ENCODE results near the gene ROR1. TPM values are rescaled to one million over a fixed set of nuclear protein-coding genes. Genes with fewer than 3 reads are reported as not detected.
"Not testable (repeated sequence)": the region's sequence is repeated elsewhere in the genome, so short reads cannot be mapped to it uniquely, and the experiment has no call there.

The ROR1 gene
- total RNA-seq, 1 experiment from 2014 or later, result 19.0 TPM

- Histone ChIP-seq H3K27ac (no peak overlapping the region), H3K9me2 (ENCODE audit: insufficient read depth) (no peaks in the 10 kb centered on the region), H3K4me3 (no peak overlapping the region), H3K9me3 (ENCODE audit: insufficient read depth, low read depth) (no peaks in the 10 kb centered on the region), H3K79me2 (ENCODE audit: low read depth) (peaks cover 47% of the 10 kb centered on the region), H3K4me2 (no peak overlapping the region), H3K36me3 (ENCODE audit: low read depth) (no peaks in the 10 kb centered on the region), H3F3A (ENCODE audit: insufficient read depth, low read depth) (peaks cover 10% of the 10 kb centered on the region; the same call in 1 of the 2 replicates), H3K4me1 (replicated peaks; ENCODE audit: insufficient read depth) (peaks cover 15% of the 10 kb centered on the region), H3K27me3 (ENCODE audit: insufficient read depth, low read depth) (no peaks in the 10 kb centered on the region), H2AFZ (no peak overlapping the region), H4K20me1 (ENCODE audit: insufficient read depth) (no peaks in the 10 kb centered on the region)
- no TSS peak for BruUV-seq (replicated peaks)
- ChIA-PET POLR2A (ENCODE audit: unreplicated experiment) (no interaction called here), CTCF (no interaction called here)
- TF ChIP-seq CTCF (conservative IDR thresholded peaks at IDR 0.05), result no peak
- DNase-seq, result no peak
- intact Hi-C loops (cut with micrococcal nuclease; ENCODE audit: unreplicated experiment), result no loop called here
These were observed 38.4 kb downstream of the ROR1 start for GRCh38 chr1:63812071-63812700.

GRCh38 chr1:63813829-63814277 lies 40.0 kb downstream of the ROR1 start:
- TF ChIP-seq EZH2 (IDR thresholded peaks at IDR 0.05; ENCODE audit: low read depth) (no peak), CTCF (conservative IDR thresholded peaks at IDR 0.05) (no peak)
- Histone ChIP-seq H3K4me3 (no peak overlapping the region), H3K27ac (peak overlapping the region; percentile 7; the same call in 1 of the 2 replicates), H3F3A (ENCODE audit: insufficient read depth, low read depth) (peaks cover 10% of the 10 kb centered on the region; the same call in 1 of the 2 replicates), H3K79me2 (ENCODE audit: low read depth) (peaks cover 52% of the 10 kb centered on the region), H2AFZ (no peak overlapping the region), H3K4me1 (replicated peaks; ENCODE audit: insufficient read depth) (peaks cover 18% of the 10 kb centered on the region), H3K9me3 (ENCODE audit: insufficient read depth, low read depth) (no peaks in the 10 kb centered on the region), H3K4me2 (no peak overlapping the region), H4K20me1 (ENCODE audit: insufficient read depth) (no peaks in the 10 kb centered on the region), H3K27me3 (ENCODE audit: insufficient read depth, low read depth) (no peaks in the 10 kb centered on the region), H3K36me3 (ENCODE audit: low read depth) (no peaks in the 10 kb centered on the region), H3K9me2 (ENCODE audit: insufficient read depth) (no peaks in the 10 kb centered on the region)
- ChIA-PET POLR2A (ENCODE audit: unreplicated experiment) (interaction anchor here (0.5 kb wide), 1 partner anchor 11 kb away, joined by 6 read pairs; no protein-coding TSS in a partner anchor), CTCF (interaction anchor here (0.7 kb wide), 1 partner anchor 16 kb away, joined by 3 read pairs; no protein-coding TSS in a partner anchor)
- DNase-seq, result peak in 1 of 2 experiments; percentile 59
- intact Hi-C loops (cut with micrococcal nuclease; ENCODE audit: unreplicated experiment), result no loop called here
- BruUV-seq (replicated peaks), result no TSS peak

- H2AFZ ChIP-seq; POLR2A ChIA-PET (ENCODE audit: unreplicated experiment); H4K20me1 ChIP-seq (ENCODE audit: insufficient read depth); H3K27ac ChIP-seq; H3K36me3 ChIP-seq (ENCODE audit: low read depth); H3K9me2 ChIP-seq (ENCODE audit: insufficient read depth); H3K9me3 ChIP-seq (ENCODE audit: insufficient read depth, low read depth); H3K4me2 ChIP-seq; H3K4me3 ChIP-seq; intact Hi-C loops (cut with micrococcal nuclease; ENCODE audit: unreplicated experiment); DNase-seq; H3K27me3 ChIP-seq (ENCODE audit: insufficient read depth, low read depth); CTCF ChIA-PET; BruUV-seq (replicated peaks): not testable (repeated sequence)
- H3K4me1 ChIP-seq (replicated peaks; ENCODE audit: insufficient read depth), result peaks cover 30% of the 10 kb centered on the region
- peaks cover 18% of the 10 kb centered on the region; the same call in 1 of the 2 replicates for H3F3A ChIP-seq (ENCODE audit: insufficient read depth, low read depth)
- peaks cover 77% of the 10 kb centered on the region for H3K79me2 ChIP-seq (ENCODE audit: low read depth)
These were observed 42.5 kb downstream of the ROR1 start for GRCh38 chr1:63816217-63816815.
